ENCODE measurements around the gene PLA2G12A.

Gene PLA2G12A

DNA sequence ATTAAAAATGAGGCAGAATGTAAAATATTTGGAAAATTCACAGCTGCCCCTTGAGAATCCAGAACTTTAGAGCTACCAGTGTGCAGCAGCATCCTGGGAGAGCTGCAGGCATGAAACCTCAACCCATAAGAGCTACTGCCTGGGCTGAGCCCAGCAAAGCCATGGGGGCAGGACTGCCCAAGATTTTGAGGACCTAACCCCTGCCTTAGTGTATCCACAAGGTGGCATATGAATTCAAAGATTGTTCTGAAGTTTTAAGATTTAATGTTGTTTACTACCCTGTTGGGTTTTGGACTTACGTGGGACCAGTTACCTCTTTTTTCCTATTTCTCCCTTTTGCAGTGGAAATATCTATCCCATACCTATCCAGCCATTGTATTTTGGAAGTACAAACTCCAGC lies 53.0 kb downstream of the PLA2G12A start:
- FAIRE-seq, result no peak

GRCh38 chr4:109675843-109676242 lies 54.0 kb downstream of the PLA2G12A start:
- FAIRE-seq, result no peak

GRCh38 chr4:109675181-109675580 lies 54.7 kb downstream of the PLA2G12A start:
- no peak for FAIRE-seq

DNA sequence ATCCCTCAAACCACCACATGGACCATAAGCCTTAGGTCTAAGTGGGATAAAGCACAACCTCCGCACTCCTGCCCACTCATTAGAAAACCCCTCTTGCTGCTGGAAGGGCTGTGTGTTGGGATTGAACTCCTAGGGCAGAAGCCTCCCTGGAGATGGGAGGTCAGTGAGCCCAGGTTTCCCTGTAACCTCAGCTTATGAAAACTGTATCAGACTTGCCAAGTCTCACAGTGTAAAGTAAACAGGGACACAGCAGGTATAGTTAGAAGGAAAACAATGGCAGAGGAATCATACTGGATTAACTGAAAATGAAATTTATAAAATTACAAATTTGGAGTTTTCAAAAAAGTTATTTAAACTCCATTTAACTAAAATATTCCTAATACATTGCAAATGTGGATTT lies 56.6 kb downstream of the PLA2G12A start:
- no peak for FAIRE-seq

DNA sequence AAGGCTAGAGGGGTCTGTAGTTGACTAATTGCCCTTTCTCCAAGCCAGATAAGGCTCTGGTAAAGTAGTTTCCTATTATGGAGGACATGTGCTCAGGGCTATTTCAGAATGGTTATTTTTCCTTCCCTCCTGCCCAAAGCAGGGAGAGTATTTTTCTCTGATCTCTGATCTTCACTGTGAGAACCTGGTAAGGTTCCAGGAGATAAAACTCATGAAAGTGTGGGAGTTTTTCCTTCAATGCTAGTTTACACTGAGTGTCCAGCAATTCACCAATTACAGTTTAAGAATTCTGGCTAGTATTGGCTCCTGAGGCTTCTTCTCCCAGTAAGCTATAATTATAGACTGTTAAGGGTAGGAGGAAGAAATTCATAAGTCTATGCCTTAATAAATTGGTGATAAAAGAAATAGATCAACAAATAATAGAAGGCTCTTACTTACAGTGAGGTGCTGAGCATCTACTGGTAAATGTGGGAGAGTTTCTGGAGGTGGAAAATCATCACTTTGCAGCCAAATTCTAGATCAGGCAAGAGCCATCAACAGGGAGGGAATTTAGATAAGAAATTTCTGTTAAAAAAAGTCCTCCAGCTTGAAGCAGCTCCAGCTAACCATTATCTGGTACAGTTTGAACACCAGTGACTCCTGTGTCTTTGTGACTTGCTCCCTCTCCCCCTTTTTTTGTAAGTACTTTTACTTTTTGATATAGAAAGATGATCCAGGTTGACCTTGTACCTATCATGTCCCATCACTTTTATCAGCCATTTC lies 57.5 kb downstream of the PLA2G12A start:
- no peak for FAIRE-seq

- no peak for FAIRE-seq
Measured at GRCh38 chr4:109671350-109671749, 58.5 kb downstream of the PLA2G12A start.

- no peak for FAIRE-seq
Measured at GRCh38 chr4:109665783-109666485, 63.9 kb downstream of the PLA2G12A start.

DNA sequence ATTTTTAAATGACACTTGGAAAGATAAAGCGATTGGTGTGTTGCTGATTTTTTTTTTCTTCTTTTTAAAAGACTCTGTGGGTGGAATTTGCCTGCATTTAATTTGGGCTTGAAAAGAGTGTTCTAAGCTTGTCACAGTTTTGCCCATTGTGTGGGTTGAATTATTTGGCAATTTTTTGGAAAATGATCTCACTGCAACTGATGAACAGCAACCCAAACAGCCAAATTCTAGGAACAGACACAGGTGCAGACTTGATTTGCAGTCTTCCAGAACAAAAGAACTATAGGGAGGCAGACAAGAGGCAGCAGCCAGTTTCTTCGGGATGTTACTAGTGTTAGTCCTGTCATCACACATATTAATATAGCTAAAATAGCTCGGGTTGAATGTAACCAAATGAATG lies 67.1 kb downstream of the PLA2G12A start:
- FAIRE-seq, result no peak

DNA sequence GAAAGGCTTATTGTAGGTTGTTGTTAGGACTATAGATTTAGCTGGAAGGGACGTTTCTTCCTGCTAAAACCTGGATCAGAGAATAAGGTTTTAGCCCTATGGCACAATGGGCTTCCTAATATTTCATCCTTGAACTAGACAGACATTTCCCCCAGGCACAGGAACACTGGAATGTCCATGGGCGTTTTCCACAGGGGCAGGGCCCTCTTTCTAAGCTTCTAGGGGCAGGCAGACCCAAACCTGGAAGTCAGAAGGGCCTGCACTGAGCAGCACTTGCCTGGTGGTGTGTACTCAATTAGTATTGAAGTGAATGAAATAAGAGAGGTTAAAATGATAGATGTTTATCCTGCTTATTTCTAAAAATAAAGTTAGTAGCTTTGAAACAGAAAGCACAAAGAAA lies 67.8 kb downstream of the PLA2G12A start:
- no peak for FAIRE-seq
